ENCODE results near the gene ARF1.

DNA sequence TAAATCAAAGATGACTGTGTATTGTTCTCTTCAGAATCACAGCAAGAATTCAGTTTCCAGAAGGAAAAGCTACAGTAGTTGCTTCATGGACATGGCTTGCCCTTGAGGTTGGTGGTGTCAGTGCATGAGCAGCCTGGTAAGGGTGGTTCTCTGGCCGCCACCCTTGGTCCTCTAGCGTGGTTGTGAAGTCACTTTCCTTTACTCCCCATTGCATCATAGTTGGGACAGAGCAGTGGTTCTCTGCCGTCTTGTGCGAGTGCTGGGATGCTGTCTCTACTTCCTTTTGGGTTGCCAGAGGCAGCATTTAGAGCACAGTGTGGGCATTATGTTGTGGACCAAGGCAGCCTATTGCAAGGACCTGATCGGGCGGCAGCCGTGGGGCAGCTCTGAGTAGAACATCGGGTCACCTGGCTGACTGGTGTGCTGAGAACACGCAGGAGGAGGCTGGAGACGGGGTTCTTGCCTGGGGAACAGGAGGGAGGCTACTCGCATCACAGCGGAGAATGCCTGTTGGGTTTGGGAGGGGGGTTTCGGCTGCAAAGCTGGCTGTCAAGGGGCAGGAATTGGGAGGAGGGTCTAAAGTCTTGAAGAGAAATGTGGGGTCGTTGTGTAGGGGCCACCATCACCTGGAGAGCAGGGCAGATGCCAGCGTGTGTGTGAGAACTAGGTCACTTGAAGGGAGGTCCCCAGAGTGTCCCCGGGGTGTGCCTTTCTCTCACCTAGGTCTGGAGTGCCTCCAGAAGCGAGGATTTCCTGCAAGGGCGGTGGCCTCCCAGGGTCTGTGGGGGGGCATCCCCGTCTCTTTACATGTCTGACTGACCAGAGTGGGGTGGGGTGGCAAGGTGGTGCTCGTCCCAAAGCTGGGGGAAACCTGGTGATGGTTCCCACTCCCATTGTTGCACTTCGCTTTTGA lies 6.3 kb downstream of the ARF1 start:
- TF ChIP-seq, protein P1, sequence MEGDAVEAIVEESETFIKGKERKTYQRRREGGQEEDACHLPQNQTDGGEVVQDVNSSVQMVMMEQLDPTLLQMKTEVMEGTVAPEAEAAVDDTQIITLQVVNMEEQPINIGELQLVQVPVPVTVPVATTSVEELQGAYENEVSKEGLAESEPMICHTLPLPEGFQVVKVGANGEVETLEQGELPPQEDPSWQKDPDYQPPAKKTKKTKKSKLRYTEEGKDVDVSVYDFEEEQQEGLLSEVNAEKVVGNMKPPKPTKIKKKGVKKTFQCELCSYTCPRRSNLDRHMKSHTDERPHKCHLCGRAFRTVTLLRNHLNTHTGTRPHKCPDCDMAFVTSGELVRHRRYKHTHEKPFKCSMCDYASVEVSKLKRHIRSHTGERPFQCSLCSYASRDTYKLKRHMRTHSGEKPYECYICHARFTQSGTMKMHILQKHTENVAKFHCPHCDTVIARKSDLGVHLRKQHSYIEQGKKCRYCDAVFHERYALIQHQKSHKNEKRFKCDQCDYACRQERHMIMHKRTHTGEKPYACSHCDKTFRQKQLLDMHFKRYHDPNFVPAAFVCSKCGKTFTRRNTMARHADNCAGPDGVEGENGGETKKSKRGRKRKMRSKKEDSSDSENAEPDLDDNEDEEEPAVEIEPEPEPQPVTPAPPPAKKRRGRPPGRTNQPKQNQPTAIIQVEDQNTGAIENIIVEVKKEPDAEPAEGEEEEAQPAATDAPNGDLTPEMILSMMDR (IDR thresholded peaks at IDR 0.05), result no peak
- no peak for TF ChIP-seq POLR2A (IDR thresholded peaks at IDR 0.05)
- no peak for TF ChIP-seq POLR2AphosphoS5 (IDR thresholded peaks at IDR 0.05; ENCODE audit: insufficient read depth in 1 of 2, low read depth in 1 of 2)
